Measurements from ENCODE around the gene SLC47A2.

SLC47A2 gene

GRCh38 chr17:19728084-19728495, 11.7 kb upstream of the SLC47A2 start:
- DNase-seq (ENCODE audit: low read depth in 2 of 2) = no peak

DNA sequence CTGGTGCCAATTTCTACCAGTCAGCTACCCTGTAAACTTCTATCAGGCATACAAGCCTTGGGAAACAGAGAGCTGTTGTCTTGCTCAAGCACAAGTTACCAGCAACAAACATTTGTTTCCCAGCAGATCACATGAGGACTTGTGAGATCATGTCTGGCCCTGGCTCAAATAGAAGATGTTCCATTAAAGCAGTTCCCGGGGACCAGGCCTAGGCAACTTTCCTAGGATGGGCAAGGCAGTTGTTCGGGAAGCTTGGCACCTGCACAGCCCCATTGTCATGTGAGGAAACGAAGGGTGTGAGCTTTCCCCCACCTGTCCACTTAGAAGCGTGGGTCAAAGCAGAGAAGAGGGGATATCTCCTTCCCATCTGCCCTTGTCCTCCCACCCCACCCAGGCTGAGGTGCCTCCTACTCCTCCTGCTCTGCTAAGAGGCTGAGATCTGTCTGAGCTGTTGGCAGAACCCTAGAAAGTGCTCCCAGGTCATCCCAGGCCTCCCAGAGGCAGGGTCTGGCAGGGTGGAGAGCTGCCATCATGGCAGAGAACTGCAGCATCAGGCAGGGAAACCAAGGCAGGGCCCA, 11.2 kb upstream of the SLC47A2 start:
- no peak for DNase-seq (ENCODE audit: low read depth in 2 of 2)

- no peak for DNase-seq (ENCODE audit: low read depth in 2 of 2)
Observed at GRCh38 chr17:19726631-19727376, 10.4 kb upstream of the SLC47A2 start.

- no peak for DNase-seq (ENCODE audit: low read depth in 2 of 2)
Observed at GRCh38 chr17:19725486-19725885, 9.1 kb upstream of the SLC47A2 start.

DNA sequence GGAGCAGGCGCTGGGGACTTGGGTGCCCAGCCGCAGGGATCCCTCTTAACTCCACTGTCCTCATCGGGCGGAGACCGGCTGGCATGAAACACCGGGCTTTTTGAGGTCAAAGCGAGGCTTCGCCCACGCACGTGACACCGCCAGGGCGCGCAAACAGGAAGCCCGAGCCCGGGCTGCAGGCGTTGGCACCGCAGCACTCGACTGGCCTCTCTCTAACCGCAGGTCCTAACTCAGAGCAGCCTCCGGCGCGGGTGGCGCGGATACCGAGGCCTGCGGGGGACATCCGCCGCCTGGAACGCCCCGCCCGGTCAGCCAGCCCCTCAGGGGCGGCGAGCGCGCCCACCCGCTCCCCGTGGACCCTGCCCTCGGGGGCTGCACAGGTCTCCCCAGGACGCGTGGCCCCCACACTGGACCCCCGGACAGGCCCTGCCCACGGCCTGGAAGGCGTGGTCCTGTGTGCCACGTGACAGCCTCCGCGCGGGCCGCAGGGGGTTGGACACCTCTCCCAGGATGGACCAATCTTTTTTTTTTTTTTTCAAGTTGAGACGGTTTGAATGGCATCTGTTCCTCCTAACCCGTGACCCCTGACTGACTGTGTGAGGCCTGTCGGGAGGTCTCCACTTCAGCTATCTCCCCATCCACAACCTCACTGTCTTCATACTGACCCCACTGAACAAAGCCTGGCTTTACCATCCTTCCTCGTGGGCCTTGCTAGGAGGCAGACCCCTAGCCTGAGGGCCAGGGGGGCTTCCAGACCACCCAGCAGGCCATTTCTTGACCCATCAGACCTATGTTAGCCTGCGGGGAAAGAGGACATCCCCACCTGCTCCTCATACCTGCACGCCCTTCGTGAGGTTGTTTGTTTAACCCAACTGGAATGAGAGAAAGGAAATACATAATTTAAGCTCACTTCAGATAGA, 8.4 kb upstream of the SLC47A2 start:
- peak; percentile 8 to 29 for DNase-seq (ENCODE audit: low read depth in 2 of 2)

GRCh38 chr17:19723964-19724363, 7.6 kb upstream of the SLC47A2 start:
- DNase-seq (ENCODE audit: low read depth in 2 of 2) = no peak

DNA sequence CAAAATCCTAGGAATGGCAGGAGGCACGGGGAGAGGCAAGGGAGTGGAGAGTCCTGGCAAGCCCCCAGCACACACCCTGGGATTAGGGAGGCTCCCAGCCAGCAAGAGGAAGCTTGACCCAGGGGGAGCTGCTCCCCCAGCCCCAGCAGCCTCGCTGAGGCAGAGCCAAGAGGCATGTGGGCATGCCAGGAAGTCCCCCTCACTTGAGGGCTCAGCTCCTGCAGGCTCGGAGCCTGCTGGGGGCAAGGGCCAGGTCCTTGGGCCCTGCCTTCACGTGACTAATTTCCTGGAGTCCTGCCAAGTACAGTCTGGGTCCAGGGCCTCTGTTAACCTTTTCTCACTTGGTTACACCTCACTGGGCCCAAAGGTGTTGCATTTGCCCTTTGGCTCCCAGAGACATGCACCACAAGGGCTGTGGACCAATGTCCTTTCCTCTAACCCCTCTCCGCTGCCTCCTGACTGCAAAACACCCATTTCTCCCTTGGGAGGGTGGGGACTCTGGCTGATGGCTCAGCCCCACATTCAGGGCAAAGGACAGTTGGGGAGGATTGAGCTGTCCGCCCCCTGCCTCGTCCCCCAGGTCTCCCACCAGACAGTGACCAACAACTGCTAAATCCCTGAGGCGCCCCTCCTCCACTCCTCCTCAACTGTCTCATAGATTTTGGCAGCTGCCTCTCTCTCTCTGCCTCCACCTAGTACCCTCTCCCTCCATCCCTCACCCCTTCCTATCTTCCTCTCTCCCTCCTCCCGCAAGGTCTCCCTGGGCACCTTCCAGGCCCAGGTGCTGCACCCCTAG, 4.4 kb upstream of the SLC47A2 start:
- DNase-seq (ENCODE audit: low read depth in 2 of 2) = no peak

- no peak for DNase-seq (ENCODE audit: low read depth in 2 of 2)
Observed at GRCh38 chr17:19720210-19720475, 3.8 kb upstream of the SLC47A2 start.

GRCh38 chr17:19719355-19720209, 3.2 kb upstream of the SLC47A2 start:
- no peak for DNase-seq (ENCODE audit: low read depth in 2 of 2)

- DNase-seq (ENCODE audit: low read depth in 2 of 2) = no peak
Observed at GRCh38 chr17:19718613-19719354, 2.4 kb upstream of the SLC47A2 start.

GRCh38 chr17:19718041-19718612, 1.7 kb upstream of the SLC47A2 start:
- DNase-seq (ENCODE audit: low read depth in 2 of 2) = no peak

GRCh38 chr17:19717411-19717908, 1.1 kb upstream of the SLC47A2 start:
- no peak for DNase-seq (ENCODE audit: low read depth in 2 of 2)

- DNase-seq (ENCODE audit: low read depth in 2 of 2) = no peak
Observed at GRCh38 chr17:19717031-19717360, 612 bp upstream of the SLC47A2 start.

DNA sequence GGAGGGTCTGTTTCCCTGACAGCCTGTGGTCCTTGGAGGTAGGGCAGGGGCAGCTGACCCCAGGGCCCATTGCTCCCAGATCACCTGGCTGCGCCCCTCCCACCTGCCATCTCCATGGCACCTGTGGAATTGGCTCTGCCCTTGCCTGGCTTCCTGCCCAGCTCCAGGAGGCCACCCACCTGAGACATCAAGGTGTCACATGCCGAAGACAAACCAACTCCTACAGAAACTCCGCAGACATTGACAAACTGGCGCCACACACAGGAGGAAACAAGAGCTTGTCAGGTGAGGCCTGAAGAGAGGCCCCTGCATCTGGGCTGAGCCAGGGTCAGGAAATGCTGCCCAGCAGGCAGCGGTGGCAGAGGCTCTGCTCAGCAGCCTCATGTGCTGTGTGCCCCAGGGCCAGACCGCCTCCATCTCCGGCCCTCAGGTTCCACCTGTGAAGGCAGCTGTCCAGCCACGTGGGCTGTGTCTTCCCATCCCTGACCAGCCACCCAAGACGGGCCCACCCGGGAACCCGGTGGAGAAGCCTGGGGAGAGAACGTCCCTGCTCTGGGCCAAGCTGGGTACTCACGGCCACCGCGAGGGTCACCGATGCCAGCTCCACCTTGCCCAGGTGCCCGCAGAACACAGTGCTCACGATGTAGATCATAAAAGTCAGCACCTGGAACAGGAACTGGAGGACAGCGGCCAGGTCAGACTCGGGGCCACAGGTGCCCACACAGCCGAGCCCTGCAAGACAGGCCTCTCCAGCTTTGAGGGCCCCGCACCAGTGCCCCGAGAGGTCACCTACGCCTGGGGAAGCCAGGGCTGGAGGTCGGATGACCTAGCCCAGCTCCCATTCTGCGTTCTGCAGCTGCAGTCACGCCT, 1.6 kb downstream of the SLC47A2 start:
- DNase-seq (ENCODE audit: low read depth in 2 of 2) = no peak

- DNase-seq (ENCODE audit: low read depth in 2 of 2) = no peak
Observed at GRCh38 chr17:19713901-19714361, 2.5 kb downstream of the SLC47A2 start.

DNA sequence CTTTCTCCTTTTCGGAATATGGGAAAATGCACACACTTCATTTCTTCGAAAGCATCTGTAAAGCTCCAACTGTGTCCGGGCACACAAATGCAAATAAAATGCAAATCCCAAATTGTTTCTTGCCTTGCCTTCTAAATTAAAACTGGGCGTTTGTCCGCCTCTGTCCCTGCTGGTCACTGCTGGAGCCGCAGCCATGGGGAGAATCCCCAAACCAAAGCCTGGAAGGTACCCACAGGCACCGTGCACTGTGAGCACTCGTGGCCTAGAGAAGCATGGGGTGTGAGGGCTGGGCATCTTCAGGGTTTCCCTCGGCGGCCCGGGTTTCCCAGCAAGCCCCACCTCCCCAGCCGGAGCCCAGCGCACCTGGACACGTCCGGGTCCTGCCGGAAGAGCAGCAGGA, 2.9 kb downstream of the SLC47A2 start:
- DNase-seq (ENCODE audit: low read depth in 2 of 2) = no peak

DNA sequence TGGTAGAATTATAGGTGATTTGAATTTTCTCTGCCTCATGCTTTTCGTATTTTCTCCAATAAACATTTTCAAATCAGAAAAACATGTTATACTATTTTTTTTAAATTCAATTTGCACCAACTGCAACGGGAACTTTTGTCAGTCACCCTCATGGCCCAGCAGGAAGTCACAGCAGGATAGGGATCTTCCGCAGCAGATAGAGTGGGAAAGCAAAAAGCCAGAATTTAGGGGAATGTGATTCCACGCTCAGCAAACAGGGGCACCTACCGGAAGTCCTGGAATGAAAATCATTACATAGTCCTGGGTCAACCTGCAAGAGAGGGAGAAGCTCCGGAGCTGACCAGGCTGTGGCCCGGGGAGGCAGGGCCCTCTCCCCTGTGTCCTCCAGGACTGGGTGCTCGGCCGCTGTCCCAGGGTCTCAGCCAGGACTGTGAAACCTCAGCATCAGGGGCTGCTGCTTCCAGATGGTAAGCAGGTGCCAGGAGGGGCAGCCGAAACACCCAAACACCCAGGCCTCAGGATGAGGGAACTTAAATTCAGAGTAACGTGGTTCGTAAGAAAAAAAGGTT, 3.9 kb downstream of the SLC47A2 start:
- no peak for DNase-seq (ENCODE audit: low read depth in 2 of 2)

GRCh38 chr17:19709841-19710240, 6.5 kb downstream of the SLC47A2 start:
- DNase-seq (ENCODE audit: low read depth in 2 of 2) = no peak
